GM18868 (cell line): Measurements from ENCODE around the gene ATG16L2.
"Not testable (repeated sequence)": the region's sequence is repeated elsewhere in the genome, so short reads cannot be mapped to it uniquely, and the experiment has no call there.

Experiments used
- ATAC-seq: cut with Tn5 transposase; IDR thresholded peaks from one replicate; pipeline ENCODE4 v1.9.1; 2021; ENCODE audit warnings: mild to moderate bottlenecking, moderate library complexity; ENCODE audit not compliant: unreplicated experiment

Gene ATG16L2

DNA sequence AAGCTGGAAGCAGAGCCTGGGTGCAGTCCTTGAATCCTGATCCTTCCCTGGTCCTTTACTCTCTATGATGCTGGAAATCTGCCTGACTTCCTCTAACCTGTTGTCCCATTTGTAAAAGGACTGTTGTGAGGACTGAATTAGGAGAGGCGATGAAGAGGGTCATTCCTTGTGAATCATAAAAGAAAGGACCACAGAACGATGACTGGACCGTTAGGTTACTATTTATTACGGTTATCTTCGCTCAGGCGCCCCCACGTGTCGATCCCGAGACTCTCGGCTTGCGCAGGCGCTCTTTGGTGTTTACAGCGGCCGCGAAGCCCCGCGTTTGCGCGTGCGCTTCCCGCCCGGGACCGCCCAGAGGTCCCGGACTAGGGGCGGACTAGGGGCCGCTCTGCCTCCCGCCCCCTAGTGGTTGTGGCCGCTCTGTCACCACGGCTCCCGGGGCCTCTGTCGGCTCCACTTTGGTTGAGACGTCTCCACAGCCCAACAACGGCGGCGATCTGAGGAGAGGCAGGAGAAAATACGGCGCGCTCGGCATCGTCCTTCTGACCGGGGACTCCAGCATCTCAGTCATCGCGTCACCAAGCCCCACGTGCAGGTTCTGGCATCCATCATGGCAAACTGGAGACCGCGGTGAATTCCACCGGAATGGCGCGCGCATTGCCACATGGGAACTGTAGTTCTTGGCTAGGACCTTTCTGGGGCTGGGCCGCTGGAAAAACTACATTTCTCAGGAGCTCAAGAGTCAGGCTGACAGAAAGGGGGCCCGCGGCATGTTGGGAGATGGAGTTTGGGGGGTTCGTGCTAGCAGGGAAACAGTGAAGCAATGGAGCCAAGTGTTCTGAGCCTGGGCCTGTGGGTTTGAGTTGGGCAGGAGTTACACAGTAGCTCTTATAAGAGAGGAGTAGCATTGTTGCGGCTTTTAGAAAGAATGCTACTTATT lies 20.5 kb upstream of the ATG16L2 start, which contains the start of gene STARD10:
TSS of gene STARD10 (minus strand) at position 623 of the 943 bp plus-strand sequence. CDS start 12,866 bp downstream, outside the sequence.
- ATAC-seq, result peak; percentile 88

DNA sequence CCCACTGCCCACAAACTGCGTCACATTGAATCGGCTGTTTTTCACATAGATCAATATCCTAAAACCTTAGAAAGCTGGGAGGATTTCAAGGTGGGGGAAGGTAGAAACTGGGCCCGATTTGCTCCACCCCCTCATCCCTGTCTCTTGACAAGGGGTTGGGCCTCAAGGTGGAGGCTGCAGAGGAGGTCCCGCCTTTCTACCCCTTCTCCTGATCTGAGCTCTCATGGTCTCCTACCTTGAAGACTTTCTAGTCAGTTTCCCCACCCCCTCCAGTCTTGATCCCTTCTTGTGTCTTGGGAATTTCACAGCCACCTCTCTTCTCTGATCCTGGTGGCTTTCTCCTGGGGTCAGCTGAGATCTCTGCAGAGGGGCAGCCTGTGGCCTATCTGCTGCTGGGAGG lies 15.8 kb upstream of the ATG16L2 start:
- no peak for ATAC-seq

DNA sequence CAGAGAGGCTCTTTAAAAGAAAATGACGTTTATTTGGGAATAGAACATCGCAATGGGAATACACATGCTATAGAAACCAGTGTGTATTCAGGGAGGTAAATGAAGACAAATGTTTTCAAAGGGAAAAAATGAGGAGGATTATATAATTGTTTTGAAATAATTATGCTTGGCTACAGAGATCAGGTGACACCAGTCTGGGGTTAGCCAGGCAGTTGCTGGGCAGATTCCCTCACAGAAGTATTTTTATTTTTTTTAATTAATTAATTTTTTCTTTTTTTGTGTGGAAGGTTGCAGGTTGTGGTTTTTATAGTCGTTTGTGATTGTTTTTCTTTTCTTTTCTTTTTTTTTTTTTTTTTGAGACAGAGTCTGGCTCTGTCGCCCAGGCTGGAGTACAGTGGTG lies 14.8 kb upstream of the ATG16L2 start:
- no peak for ATAC-seq

DNA sequence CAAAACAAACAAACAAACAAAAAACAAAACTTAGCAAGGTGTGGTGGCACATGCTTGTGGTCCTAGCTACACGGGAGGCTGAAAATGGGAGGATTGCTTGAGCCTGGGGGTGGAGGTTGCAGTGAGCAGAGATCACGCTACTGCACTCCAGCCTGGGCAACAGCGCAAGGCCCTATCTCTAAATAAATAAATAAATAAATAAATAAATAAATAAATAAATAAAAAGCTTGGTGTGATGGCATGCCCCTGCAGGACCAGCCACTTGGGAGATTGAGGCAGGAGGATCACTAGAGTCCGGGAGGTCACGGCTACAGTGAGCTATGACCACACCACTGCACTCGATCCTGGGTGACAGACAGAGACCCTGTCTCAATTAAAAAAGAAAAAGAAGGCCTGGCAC lies 11.4 kb upstream of the ATG16L2 start:
- no peak for ATAC-seq

DNA sequence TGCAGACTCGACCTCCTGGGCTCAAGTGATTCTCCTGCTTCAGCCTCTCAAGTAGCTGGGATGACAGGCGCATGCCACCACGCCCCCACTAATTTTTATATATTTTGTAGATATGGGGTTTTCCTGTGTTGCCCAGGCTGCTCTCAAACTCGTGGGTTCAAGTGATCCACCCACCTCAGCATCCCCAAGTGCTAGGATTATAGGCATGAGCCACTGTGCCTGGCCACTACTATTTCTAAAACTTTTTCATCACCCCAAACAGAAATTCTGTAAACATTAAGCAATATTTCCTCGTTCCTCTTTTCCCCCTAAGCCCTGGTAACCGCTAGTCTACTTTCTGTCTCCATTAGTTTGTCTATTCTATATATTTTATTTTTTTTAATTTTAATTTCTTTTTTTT lies 9.0 kb upstream of the ATG16L2 start:
- ATAC-seq, result no peak

DNA sequence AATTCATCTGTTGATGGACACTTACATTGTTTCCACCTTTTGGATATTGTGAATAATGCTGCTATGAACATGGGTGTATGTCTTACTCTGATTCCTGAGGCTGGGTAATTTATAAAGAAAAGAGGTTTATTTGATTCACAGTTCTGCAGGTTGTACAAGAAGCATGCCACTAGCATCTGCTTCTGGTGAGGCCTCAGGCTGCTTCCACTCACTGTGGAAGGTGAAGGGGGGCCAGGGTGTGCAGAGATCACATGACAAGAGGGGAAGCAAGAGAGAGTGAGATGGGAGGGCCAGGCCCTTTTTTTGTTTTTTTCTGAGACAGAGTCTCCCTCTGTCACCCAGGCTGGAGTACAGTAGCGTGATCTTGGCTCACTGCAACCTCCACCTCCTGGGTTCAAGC lies 7.8 kb upstream of the ATG16L2 start:
- ATAC-seq, result not testable (repeated sequence)

DNA sequence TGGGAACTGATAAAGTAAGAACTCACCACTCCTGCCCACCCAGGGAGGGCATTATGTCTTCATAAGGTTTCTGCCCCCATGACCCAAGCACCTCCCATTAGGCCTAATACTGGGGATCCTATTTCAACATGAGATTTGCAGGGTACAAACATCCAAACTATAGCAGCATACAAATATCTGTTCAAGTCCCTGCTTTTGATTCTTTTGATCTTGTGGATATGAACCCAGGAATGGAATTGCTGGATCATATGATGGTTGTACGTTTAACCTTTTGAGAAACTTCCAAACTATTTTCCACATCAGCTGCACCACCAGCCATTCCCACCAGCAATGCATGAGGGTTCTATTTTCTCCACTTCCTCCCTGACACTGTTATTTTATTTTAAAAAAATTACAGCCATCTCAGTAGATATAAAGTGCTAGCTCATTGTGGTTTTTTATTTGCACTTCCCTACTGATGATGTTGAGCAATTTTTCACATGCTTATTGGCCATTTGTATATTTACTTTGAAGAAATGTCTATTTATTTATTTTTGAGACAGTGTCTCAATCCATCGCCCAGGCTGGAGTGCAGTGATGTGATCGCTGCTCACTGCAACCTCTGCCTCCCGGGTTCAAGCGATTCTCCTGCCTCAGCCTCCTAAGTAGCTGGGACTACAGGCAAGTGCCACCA lies 7.1 kb upstream of the ATG16L2 start:
- ATAC-seq, result no peak

DNA sequence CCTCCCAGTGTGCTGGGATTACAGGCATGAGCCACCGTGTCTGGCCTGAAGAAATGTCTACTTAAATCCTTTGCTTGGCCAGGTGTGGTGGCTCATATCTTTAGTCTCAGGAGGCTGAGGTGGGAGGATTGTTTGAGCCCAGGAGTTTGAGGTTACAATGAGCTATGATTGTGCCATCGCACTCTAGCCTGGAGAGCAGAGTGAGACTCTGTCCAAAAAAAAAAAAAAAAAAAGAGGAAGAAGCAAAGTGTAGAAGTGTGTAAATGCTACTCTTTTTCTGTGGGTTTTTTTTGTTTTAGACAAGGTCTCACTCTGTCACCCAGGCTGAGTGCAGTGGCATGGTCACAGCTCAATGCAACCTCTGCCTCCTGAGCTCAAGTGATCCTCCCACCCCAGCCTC lies 6.4 kb upstream of the ATG16L2 start:
- ATAC-seq, result no peak

DNA sequence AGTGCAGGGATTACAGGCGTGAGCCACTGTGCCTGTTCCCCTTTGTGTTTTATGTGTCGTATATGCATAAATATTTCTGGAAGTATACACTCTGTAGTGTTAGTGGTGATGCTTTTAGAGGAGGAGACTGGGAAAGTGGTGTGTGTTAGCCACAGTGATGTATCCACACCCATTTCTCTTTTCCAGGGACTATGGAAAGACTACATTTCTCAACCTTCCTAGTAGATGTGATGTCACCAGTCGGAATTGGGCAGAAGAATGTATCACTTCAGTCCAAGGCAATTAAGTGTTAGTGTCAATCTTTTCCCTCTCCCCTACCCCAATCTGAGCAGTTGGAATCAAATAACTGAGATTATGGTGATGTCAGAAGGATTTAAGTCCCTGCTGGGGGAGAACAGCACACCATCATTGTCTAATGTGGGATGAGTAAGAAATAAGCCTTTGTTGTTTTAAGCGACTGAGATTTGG lies 5.8 kb upstream of the ATG16L2 start:
- ATAC-seq, result no peak

DNA sequence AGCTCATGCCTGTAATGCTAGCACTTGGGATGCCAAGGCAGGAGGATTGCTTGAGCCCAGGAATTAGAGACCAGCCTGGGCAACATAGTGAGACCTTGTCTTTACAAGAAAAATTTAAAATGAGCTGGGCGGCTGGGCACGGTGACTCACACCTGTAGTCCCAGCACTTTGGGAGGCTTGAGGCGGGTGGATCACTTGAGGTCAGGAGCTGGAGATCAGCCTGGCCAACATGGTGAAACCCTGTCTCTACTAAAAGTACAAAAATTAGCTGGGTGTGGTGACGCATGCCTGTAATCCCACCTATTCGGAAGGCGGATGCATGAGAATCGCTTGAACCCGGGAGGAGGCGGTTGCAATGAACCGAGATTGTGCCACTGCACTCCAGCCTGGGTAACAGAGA lies 2.5 kb upstream of the ATG16L2 start:
- ATAC-seq, result not testable (repeated sequence)

DNA sequence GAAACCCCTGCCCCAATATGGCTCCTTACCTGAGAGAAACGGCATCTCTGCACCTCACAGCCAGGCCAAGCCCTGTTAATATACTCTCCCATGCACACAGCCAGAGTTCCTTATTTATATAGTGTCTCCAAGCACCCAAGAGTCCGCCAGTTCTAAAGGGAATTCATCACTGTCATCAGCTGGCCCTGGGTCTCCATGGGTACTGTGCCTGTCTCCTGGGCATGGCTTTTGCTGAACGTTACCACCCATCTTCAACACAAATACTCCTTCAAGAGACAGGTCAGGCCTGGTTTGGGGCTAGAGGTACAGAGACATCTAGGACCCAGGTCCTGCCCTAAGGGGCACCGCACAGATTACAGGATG lies 1.6 kb upstream of the ATG16L2 start:
- ATAC-seq, result peak; percentile 4

DNA sequence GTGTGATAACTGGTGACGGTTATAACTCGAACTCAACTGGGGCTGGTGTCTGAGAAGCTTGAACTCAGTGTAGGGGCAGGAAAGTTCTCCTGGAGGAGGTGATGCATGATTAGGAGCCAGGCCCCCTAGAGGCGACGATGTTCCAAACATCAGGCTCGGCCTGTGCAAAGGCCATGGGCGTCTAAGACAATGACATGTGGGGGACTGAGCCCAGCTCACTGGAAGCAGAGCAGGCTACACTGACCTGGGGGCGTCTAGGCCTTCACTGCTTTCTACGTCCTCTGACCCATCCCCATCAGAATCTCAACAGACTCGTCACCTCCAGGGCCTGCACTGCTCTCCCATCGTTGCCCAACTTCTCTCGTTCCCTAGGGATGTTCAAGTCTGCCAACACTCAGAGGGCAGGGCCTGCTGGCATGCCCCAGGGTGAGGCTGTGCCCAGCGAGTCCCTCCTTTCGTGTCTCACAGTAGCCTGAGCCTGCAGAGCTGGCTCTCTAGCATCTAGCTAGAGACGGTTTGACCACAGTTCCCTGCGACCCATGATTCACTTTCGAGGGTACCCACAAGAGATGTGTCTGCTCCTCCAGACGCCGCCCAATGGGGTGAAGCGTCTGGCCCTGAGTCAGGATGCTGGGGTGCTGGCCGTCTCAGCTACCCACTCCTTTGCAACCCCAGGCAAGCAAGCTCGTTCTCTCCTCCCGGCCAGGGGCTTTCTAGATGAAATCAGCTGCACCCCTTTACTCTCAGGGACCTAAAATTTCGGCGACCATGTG lies 1.1 kb upstream of the ATG16L2 start:
- ATAC-seq, result peak; percentile 31

DNA sequence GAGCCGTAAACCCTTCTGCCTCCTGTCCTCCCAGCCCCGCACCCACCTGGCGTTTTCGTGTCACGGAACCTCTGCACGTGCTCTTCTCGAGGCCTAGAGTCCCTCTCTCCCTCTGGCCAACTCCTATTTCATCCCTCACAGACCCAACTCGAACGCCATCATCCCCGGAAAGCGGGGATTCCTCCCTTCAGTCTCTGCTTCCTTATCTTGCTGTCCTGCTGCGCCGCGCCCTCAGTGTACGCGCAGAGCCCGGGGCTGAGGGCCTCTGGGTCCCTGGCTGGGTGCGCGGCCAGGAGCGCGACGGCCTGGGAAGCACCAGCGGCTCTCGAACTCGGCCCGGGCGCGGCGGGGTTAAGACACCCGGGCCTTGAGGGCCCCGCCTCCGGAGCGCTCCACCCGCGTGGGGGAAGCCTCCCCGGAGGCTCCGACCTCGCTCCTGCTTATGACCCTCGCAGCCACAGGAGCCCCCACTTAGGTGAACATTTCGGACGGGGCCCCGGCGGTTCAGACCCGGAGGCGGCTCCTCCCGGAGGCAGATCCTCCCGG lies 398 bp upstream of the ATG16L2 start:
- peak; percentile 45 for ATAC-seq

DNA sequence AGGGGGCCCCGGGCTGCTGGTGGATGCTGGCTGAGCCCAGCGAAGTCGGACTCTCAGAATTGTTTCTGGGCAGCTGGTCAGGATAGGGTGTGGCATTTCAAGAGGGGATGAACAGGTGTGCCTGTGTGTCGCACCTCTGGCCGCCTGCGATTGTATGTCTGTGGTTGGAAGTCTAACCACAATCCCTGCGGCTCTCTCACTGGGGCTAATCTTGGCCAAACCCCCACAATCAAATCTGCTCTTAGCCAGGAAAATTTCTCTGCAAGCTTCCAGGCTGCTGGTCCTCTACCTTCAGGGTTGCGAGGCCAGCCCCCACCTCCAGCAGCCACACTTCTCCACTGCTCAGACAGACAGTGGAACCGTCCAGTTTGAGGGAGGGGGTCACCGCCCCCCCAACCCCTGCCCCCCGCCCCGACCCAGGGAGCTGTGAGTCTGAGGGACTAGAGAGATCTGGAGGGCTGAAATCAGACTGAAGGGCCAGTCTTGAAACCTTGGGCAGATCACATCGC lies 953 bp downstream of the ATG16L2 start:
- no peak for ATAC-seq

DNA sequence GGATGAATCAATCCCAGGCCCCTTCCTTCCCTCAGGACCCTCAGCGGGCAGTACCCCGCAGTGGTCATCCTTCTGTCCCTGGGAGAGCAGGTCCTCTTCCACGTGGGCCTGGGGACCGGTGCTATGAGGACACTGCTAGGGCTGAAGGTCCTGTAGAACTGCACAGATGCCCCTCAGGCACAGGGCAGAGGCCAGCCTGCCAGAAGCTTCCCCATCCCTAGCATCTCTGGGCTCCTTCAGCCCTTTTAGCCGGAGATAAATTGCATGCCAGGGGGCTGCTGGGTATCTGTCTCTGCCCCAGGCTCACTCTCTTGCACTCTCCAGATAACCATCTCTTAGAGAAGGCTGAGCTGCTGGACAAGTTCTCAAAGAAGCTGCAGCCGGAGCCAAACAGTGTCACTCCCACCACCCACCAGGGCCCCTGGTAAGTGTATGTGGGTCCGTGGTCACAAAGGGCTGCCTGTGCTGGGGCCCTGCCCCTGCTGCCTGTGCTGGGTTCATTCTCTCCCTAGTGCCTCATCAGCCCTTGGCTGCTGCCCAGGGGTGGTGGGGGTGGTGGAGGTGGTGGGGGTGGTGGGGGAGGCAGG lies 2.3 kb downstream of the ATG16L2 start:
- no peak for ATAC-seq

DNA sequence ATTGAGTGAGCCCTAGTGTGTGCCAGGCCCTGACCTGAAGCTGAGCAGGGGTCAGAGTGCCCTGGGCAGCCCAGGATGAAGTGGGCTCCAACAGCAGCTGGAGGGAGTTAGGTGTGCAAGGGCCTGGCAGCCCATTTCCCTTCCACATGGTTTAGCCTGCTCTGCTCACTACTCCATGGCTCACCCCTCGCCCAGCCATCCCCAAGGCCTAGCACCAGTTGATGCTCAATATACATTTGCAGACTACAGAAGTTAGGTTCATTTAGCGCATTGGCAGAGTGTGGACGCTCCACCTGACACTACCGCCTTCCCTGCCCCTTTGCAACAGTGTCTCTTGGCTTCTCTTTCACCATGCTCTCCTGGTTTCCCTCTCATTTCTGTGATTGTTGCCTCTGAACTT lies 3.8 kb downstream of the ATG16L2 start:
- ATAC-seq, result no peak

DNA sequence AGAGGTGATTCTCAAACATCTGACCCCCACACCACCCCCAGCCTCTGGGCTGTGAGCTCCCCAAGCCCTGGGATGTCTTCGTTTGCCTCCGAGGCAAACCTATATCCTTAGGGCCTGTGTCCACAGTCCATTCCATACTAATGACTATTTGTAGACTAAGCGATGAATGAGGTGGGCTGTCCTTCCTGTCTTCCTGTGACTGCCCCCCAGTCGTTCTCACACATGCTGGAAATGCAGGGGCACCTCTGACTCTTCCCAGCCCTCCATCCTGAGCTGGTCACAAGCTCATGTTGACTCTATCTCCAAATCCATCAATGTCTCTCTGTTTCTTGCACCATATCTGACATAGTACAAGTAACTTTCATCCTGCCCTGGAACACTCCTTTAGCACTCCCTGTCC lies 4.8 kb downstream of the ATG16L2 start:
- ATAC-seq, result no peak

DNA sequence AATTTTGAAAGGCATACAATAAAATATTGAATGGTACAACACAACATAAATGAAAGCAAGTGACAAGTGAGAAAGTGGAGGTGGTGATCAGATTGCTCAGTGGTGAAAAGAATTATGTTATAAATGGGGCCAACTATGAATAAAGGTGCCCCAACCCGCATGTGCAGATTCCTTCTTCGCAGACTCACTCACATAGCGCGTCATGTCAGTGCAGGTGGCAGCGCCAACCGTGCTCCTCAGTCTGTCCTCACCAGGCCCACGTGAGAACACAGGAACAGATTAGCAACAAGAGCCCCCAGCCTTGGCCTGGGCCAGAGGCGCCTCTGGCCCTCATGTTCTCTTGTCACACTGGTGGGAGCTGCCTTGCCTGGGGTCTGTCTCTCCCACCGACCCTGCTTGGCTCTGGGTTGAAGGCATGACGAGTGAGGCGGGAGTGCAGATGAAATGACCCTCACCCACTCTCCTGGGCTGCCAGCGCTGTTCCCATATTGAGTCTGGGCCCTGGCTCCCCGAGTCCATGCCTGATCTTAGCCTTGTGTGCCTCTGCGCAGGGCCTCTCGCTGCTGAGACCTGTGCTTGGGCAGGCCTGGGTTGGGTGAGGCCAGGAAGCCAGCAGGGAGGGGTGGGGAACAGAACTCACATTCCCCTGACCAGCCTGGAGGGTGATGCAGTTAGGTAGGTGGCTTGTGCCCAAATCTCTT lies 6.4 kb downstream of the ATG16L2 start:
- no peak for ATAC-seq

DNA sequence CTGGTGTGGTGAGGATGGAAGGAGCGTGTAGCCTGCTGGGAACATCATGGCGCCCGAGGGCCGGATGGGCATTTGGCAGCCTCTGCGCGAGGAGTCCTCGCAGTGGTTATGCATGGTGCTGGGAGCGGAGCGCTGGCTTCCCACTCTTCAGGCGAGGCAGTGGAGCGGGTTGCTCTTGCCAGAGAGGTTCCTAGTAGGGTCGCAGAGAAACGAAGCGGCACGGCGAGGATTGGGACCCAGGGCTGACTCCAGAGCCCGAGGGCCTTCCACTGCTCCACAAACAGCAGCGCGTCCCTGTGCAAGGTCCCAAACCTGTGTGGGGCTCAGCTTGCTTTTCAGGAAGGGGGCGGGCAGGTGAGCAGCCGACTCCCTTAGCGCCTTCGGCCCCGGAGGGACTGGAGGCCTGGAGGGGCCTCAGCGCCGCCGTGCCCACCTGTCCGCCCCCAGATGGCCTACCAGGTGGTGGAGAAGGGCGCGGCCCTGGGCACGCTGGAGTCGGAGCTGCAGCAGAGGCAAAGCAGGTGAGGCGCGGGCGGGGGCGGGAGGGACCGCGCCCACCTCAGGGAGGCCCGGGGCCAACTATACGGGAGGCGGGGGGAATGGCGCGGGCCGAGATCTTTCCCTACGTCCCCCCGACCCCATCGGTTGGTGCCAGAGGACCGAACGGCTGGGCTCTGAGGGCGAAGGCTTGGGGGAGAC lies 7.2 kb downstream of the ATG16L2 start:
- ATAC-seq, result no peak
